LNCAP (cell line): ENCODE data around the gene MRPL27.

Source experiments
- CTCF ChIP-seq: fragments of 450-650 bp; IDR thresholded peaks from 2 replicates; pipeline ENCODE4 v1.5.1; 2017; ENCODE audit warnings: mild to moderate bottlenecking

MRPL27 gene

GRCh38 chr17:50389534-50389933 is 16.6 kb upstream of the MRPL27 start:
- no peak for TF ChIP-seq CTCF

- no peak for TF ChIP-seq CTCF
Observed at GRCh38 chr17:50388728-50389127, 15.7 kb upstream of the MRPL27 start.

GRCh38 chr17:50386510-50386909 is 13.5 kb upstream of the MRPL27 start:
- TF ChIP-seq CTCF = no peak

GRCh38 chr17:50382931-50383330 is 9.9 kb upstream of the MRPL27 start:
- no peak for TF ChIP-seq CTCF

- no peak for TF ChIP-seq CTCF
Observed at GRCh38 chr17:50381920-50382319, 8.9 kb upstream of the MRPL27 start.

GRCh38 chr17:50381260-50381815 is 8.4 kb upstream of the MRPL27 start:
- no peak for TF ChIP-seq CTCF

GRCh38 chr17:50380369-50381259 is 7.6 kb upstream of the MRPL27 start:
- peak; percentile 18; the same call in 1 of the 2 replicates for TF ChIP-seq CTCF
